Left cardiac atrium (tissue), 4 donors: ENCODE data around the gene PPP6R2. TPM values are rescaled to one million over a fixed set of nuclear protein-coding genes. Genes with fewer than 3 reads are reported as not detected.

Experiments used
- ATAC-seq, 2 donors: fragments of 200-7000 bp; cut with Tn5 transposase; one replicate each; pipeline ENCODE4 v1.9.1; 2020; ENCODE audit warnings: mild to moderate bottlenecking in 2 of 2, moderate library complexity in 2 of 2
- DNase-seq: peaks from one replicate; pipeline ENCODE4 v3.0.0-alpha.2; 2020
- intact Hi-C, 2 donors: fragments of 100-400 bp; cut with DNase I; formaldehyde crosslinking; loops; one replicate each; pipeline versions ENCODE4 v1.14.1 to v1.15.1; 2022 to 2023
- long read RNA-seq: library from polyadenylated mRNA; unstranded; transcript quantifications from one replicate; pipeline ENCODE4 v2.0.0, GENCODE V29; 2021
- total RNA-seq, 2 donors: library from RNA; stranded (reverse); fragmentation: NEBNext Ultra II Directional; extraction: Animal tissue kit (Norgen Biotek cat#: 25700); gene quantifications; one replicate each; pipeline ENCODE4 v1.2.1, GENCODE V29; 2021
- donor health status: DM: no; HTN: yes; CAD: no.
- donor health status: DM: no; HTN: yes; CAD: no; lungs with severe emphysema.
- donor health status: DM: yes; HTN: yes; CAD: no.
- donor health status: Dilated cardiomyopathy.

The PPP6R2 gene
- 10 to 100 TPM; 40.6 to 46.2 TPM for total RNA-seq
- long read RNA-seq, full-length matches to known transcripts, result 59 of 110 reads
- long read RNA-seq, partial matches to known transcripts, result 23 of 110 reads
- long read RNA-seq, other reads (novel, unspliced or antisense), result 28 of 110 reads

GRCh38 chr22:50342651-50343540 lies at the start of gene PPP6R2:
PPP6R2 (plus strand) TSS chr22:50343327; CDS start chr22:50393909, 50,582 bp downstream.
- ATAC-seq (peak; percentile 96 to 97), DNase-seq (peak; percentile 87)
- intact Hi-C loops, result loop anchor here in 1 of 2 donors (5.0 kb wide), 2 partner anchors 66 to 91 kb away; partner anchors contain the start of gene HDAC10

GRCh38 chr22:50293441-50294318 lies 49.4 kb upstream of the PPP6R2 start:
- ATAC-seq (peak; percentile 74 to 90), DNase-seq (peak; percentile 76)
- intact Hi-C loops, result no loop called here

- DNase-seq, result no peak
- intact Hi-C loops, result no loop called here
- peak in 1 of 2 donors; percentile 2 for ATAC-seq
Observed at GRCh38 chr22:50294319-50294656, 48.8 kb upstream of the PPP6R2 start.

- no peak for ATAC-seq
- intact Hi-C loops, result no loop called here
- no peak for DNase-seq
Observed at GRCh38 chr22:50296658-50297490, 46.3 kb upstream of the PPP6R2 start.

GRCh38 chr22:50297510-50298265 lies 45.4 kb upstream of the PPP6R2 start:
- intact Hi-C loops, result no loop called here
- ATAC-seq (no peak), DNase-seq (no peak)

GRCh38 chr22:50298266-50298637 lies 44.9 kb upstream of the PPP6R2 start:
- DNase-seq (no peak), ATAC-seq (no peak)
- intact Hi-C loops, result no loop called here

GRCh38 chr22:50298937-50299784 lies 44.0 kb upstream of the PPP6R2 start:
- peak; percentile 68 for DNase-seq
- intact Hi-C loops, result no loop called here
- ATAC-seq, result peak in 1 of 2 donors; percentile 4

GRCh38 chr22:50299785-50300619 lies 43.1 kb upstream of the PPP6R2 start:
- ATAC-seq, result peak in 1 of 2 donors; percentile 2
- DNase-seq, result no peak
- intact Hi-C loops, result no loop called here

GRCh38 chr22:50300620-50301257 lies 42.4 kb upstream of the PPP6R2 start:
- DNase-seq (no peak), ATAC-seq (no peak)
- intact Hi-C loops, result no loop called here

GRCh38 chr22:50301581-50301991 lies 41.5 kb upstream of the PPP6R2 start:
- intact Hi-C loops, result no loop called here
- ATAC-seq (no peak), DNase-seq (no peak)

GRCh38 chr22:50302041-50302541 lies 41.0 kb upstream of the PPP6R2 start:
- peak; percentile 6 to 25 for ATAC-seq
- intact Hi-C loops, result no loop called here
- no peak for DNase-seq

GRCh38 chr22:50302564-50302963 lies 40.6 kb upstream of the PPP6R2 start:
- peak; percentile 1 to 10 for ATAC-seq
- intact Hi-C loops, result no loop called here
- no peak for DNase-seq

GRCh38 chr22:50303515-50303847 lies 39.6 kb upstream of the PPP6R2 start:
- DNase-seq (no peak), ATAC-seq (no peak)
- intact Hi-C loops, result no loop called here

GRCh38 chr22:50303848-50304527 lies 39.1 kb upstream of the PPP6R2 start:
- ATAC-seq, result peak in 1 of 2 donors; percentile 0
- peak; percentile 73 for DNase-seq
- intact Hi-C loops, result no loop called here
